Caco-2 (cell line): ENCODE results near the gene IPO9. TPM values are rescaled to one million over a fixed set of nuclear protein-coding genes. Genes with fewer than 3 reads are reported as not detected.

Experiments
- BruUV-seq: library from RNA; stranded (reverse); fragments of 400-500 nt; replicated peaks from 2 replicates; lab custom pipeline; 2021; lab: Mats Ljungman, UMichigan
- CTCF ChIA-PET: fragments of 300-600 bp; sonication (Branson Sonifier 250); formaldehyde crosslinking; loops from one replicate; lab custom pipeline; 2022; ENCODE audit warnings: antibody characterized with exemption; lab: Charles Lee
- POLR2A ChIA-PET: fragments of 300-600 bp; sonication (Branson Sonifier 250); formaldehyde crosslinking; loops from one replicate; lab custom pipeline; 2022; ENCODE audit warnings: antibody characterized with exemption; lab: Charles Lee
- DNase-seq, 2 experiments: peaks; one replicate each; pipeline versions ENCODE4 v3.0.0 to v3.0.0-alpha.2; 2020 to 2022
- H3K27me3 ChIP-seq: replicated peaks from 2 replicates; pipeline ENCODE4 v1.6.0; 2011; ENCODE audit warnings: low read length; ENCODE audit not compliant: control insufficient read depth, insufficient read depth
- H3K36me3 ChIP-seq: 2 replicates; pipeline ENCODE4 v1.5.1; 2011; ENCODE audit warnings: low read length; ENCODE audit not compliant: control insufficient read depth, insufficient read depth
- H3K4me1 ChIP-seq: fragments of 250-450 bp; sonication (Bioruptor Pico); 2 replicates; pipeline ENCODE4 v1.5.1; 2020; ENCODE audit warnings: mild to moderate bottlenecking
- H3K4me3 ChIP-seq: 2 replicates; pipeline ENCODE4 v1.5.1; 2011; ENCODE audit warnings: low read depth, mild to moderate bottlenecking, control low read depth, low read length
- H3K9me3 ChIP-seq: fragments of 250-450 bp; sonication (Bioruptor Pico); 2 replicates; pipeline ENCODE4 v1.5.1; 2020; ENCODE audit warnings: mild to moderate bottlenecking, moderate library complexity
- H3K27ac Mint-ChIP-seq: one replicate; pipeline ENCODE4 v1.8.0; 2022; ENCODE audit warnings: mixed read lengths; ENCODE audit not compliant: unreplicated experiment
- H3K27me3 Mint-ChIP-seq: one replicate; pipeline ENCODE4 v1.8.0; 2022; ENCODE audit warnings: mixed read lengths; ENCODE audit not compliant: insufficient read depth, unreplicated experiment
- H3K36me3 Mint-ChIP-seq: one replicate; pipeline ENCODE4 v1.8.0; 2022; ENCODE audit warnings: mild to moderate bottlenecking, mixed read lengths; ENCODE audit not compliant: insufficient read depth, unreplicated experiment
- H3K4me1 Mint-ChIP-seq: one replicate; pipeline ENCODE4 v1.8.0; 2022; ENCODE audit warnings: low read depth, mixed read lengths; ENCODE audit not compliant: unreplicated experiment
- H3K4me3 Mint-ChIP-seq: one replicate; pipeline ENCODE4 v1.8.0; 2022; ENCODE audit warnings: mild to moderate bottlenecking, moderate library complexity, mixed read lengths; ENCODE audit not compliant: unreplicated experiment
- H3K9me3 Mint-ChIP-seq: one replicate; pipeline ENCODE4 v1.8.0; 2022; ENCODE audit warnings: mixed read lengths; ENCODE audit not compliant: unreplicated experiment
- CTCF ChIP-seq, 2 experiments: fragments of 200-600 bp in 1 of 2; IDR thresholded peaks; 1 replicate in 1 of 2; 2 replicates in 1 of 2; pipeline versions ENCODE4 v1.5.1 to v1.8.0; 2011 to 2022; ENCODE audit warnings: antibody characterized with exemption in 1 of 2, control low read depth in 1 of 2, inconsistent platforms in 1 of 2, low read depth in 1 of 2, low read length in 1 of 2, mild to moderate bottlenecking in 1 of 2, moderate library complexity in 1 of 2; ENCODE audit not compliant: insufficient read depth in 1 of 2, severe bottlenecking in 1 of 2, unreplicated experiment in 1 of 2
- intact Hi-C: fragments of 100-400 bp; cut with micrococcal nuclease; formaldehyde crosslinking; loops from one replicate; pipeline ENCODE4 v1.10.0; 2022; ENCODE audit not compliant: unreplicated experiment
- total RNA-seq: library from RNA; stranded (reverse); gene quantifications from 2 replicates; pipeline ENCODE4 v1.2.3, GENCODE V29; 2022

The IPO9 gene
- total RNA-seq, 1 experiment from 2014 or later: 107 TPM

DNA sequence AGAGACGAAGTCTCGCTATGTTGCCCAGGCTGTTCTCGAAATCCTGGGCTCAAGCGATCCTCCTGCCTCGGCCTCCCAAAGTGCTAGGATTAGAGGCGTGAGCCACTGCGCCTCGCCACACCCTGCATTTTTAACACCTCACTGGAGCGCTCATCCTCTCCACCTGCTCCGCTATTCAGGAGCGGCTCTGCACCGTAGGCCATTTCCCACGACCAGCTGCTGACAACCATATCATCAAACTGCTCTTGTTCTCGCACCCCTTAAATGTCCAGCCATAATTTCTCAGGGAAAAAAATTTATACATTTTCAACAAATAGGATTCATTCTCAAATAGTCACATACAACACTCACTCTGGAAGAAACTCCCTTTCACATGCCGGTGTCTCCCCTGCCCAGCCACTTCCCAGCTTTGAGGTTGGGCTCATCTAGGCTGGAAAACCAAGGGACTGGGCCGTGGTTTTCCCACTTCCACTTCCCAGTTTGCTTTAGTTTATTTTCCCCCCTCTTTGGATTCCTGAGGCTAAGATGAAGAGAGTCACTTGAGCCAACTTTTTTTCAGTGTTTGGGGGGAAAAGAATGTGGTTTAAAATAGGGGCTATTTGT, 639 bp upstream of the IPO9 start:
- Histone ChIP-seq H3K4me1 (peaks cover 11% of the 10 kb centered on the region; the same call in 1 of the 2 replicates), H3K9me3 (no peaks in the 10 kb centered on the region), H3K27me3 (no peaks in the 10 kb centered on the region), H3K36me3 (no peaks in the 10 kb centered on the region), H3K4me3 (no peak overlapping the region)
- POLR2A ChIA-PET: no interaction called here
- DNase-seq: no peak
- CTCF ChIA-PET: no interaction called here
- Mint-ChIP-seq H3K27me3 (no peaks in the 10 kb centered on the region), H3K4me3 (peak overlapping the region; percentile 93), H3K27ac (peak overlapping the region; percentile 95), H3K9me3 (no peaks in the 10 kb centered on the region), H3K4me1 (peaks cover 21% of the 10 kb centered on the region), H3K36me3 (peaks cover 26% of the 10 kb centered on the region)
- intact Hi-C loops: no loop called here
- no TSS peak for BruUV-seq
- no peak for TF ChIP-seq CTCF (IDR thresholded peaks at IDR 0.05; ENCODE audit: insufficient read depth in 1 of 2, low read depth in 1 of 2, low read length in 1 of 2, severe bottlenecking in 1 of 2, unreplicated experiment in 1 of 2)

DNA sequence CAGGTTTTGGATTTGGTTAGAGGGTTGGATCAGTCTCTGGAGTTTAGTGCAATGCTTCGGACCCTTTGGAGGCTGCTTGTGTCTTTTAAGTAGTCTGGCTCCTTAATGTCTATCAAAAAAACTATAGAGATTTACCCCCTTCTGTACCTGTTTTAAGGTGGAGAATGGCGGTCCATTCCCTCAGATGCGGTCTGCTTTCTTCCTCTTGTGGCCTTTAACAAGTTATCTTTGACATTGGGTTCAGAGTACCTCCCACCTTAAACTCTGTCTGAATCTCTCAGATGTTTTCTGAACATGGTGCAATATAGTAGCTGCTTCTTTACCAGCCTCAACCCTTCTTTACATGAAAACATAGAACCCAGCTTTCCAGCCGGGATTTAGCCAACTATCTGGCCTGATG, 2.4 kb downstream of the IPO9 start:
- BruUV-seq: no TSS peak
- Histone ChIP-seq H3K4me3 (no peak overlapping the region), H3K27me3 (no peaks in the 10 kb centered on the region), H3K36me3 (no peaks in the 10 kb centered on the region), H3K9me3 (no peaks in the 10 kb centered on the region), H3K4me1 (peaks cover 11% of the 10 kb centered on the region; the same call in 1 of the 2 replicates)
- peaks cover 26% of the 10 kb centered on the region for H3K36me3 Mint-ChIP-seq
- TF ChIP-seq CTCF (IDR thresholded peaks at IDR 0.05; ENCODE audit: insufficient read depth in 1 of 2, low read depth in 1 of 2, low read length in 1 of 2, severe bottlenecking in 1 of 2, unreplicated experiment in 1 of 2): no peak
- DNase-seq: no peak
- no peaks in the 10 kb centered on the region for H3K27me3 Mint-ChIP-seq
- peak overlapping the region; percentile 25 for H3K4me3 Mint-ChIP-seq
- POLR2A ChIA-PET: interaction anchor here (0.6 kb wide), 1 partner anchor 14 kb away, joined by 3 read pairs; no protein-coding TSS in a partner anchor
- H3K9me3 Mint-ChIP-seq: no peaks in the 10 kb centered on the region
- H3K27ac Mint-ChIP-seq: no peak overlapping the region
- CTCF ChIA-PET: no interaction called here
- intact Hi-C loops: no loop called here
- H3K4me1 Mint-ChIP-seq: peaks cover 21% of the 10 kb centered on the region

GRCh38 chr1:201834621-201835020, 5.7 kb downstream of the IPO9 start:
- TF ChIP-seq CTCF (IDR thresholded peaks at IDR 0.05; ENCODE audit: insufficient read depth in 1 of 2, low read depth in 1 of 2, low read length in 1 of 2, severe bottlenecking in 1 of 2, unreplicated experiment in 1 of 2): no peak
- BruUV-seq: no TSS peak
- CTCF ChIA-PET: no interaction called here
- no peak for DNase-seq
- no peak overlapping the region for H3K27ac Mint-ChIP-seq
- intact Hi-C loops: no loop called here
- Histone ChIP-seq H3K36me3 (no peaks in the 10 kb centered on the region), H3K27me3 (no peaks in the 10 kb centered on the region), H3K9me3 (no peaks in the 10 kb centered on the region), H3K4me1 (peaks cover 6% of the 10 kb centered on the region; the same call in 1 of the 2 replicates), H3K4me3 (no peak overlapping the region)
- H3K36me3 Mint-ChIP-seq: peaks cover 30% of the 10 kb centered on the region
- H3K4me3 Mint-ChIP-seq: no peak overlapping the region
- POLR2A ChIA-PET: no interaction called here
- H3K4me1 Mint-ChIP-seq: peaks cover 10% of the 10 kb centered on the region
- H3K9me3 Mint-ChIP-seq: no peaks in the 10 kb centered on the region
- no peaks in the 10 kb centered on the region for H3K27me3 Mint-ChIP-seq
